Transverse colon (tissue), 4 donors: Measurements from ENCODE around the gene GNG12. TPM values are rescaled to one million over a fixed set of nuclear protein-coding genes. Genes with fewer than 3 reads are reported as not detected.

Experiments used
- DNase-seq: peaks from one replicate; pipeline ENCODE4 v3.0.0-alpha.2; 2019
- H3K27ac ChIP-seq, 4 donors: fragments of 200-600 bp; sonication (generic); 2 replicates each; pipeline ENCODE4 v1.5.1; 2016 to 2018; ENCODE audit warnings: inconsistent platforms in 4 of 4
- H3K27me3 ChIP-seq: fragments of 200-600 bp; sonication (generic); 2 replicates; pipeline ENCODE4 v1.5.1; 2017; ENCODE audit warnings: inconsistent platforms
- H3K36me3 ChIP-seq, 4 donors: fragments of 200-600 bp; sonication (generic); 2 replicates each; pipeline ENCODE4 v1.5.1; 2017 to 2019; ENCODE audit warnings: inconsistent platforms in 4 of 4
- H3K4me1 ChIP-seq, 4 donors: fragments of 200-600 bp; sonication (generic); 2 replicates each; pipeline ENCODE4 v1.5.1; 2017 to 2020; ENCODE audit warnings: inconsistent platforms in 4 of 4
- H3K4me3 ChIP-seq, 4 donors: fragments of 200-600 bp; sonication (generic); 1 replicate in 1 of 4; 2 replicates in 3 of 4; pipeline versions ENCODE4 v1.5.1 to v1.6.1; 2017 to 2019; ENCODE audit warnings: inconsistent platforms in 4 of 4
- H3K9me3 ChIP-seq, 2 donors: fragments of 200-600 bp; sonication (generic); 2 replicates each; pipeline ENCODE4 v1.5.1; 2017 to 2019; ENCODE audit warnings: inconsistent platforms in 2 of 2
- CTCF ChIP-seq, 5 experiments: fragments of 200-600 bp in 3 of 5; fragments of 450-650 bp in 2 of 5; sonication (generic) in 3 of 5; IDR thresholded peaks; 1 replicate in 2 of 5; 2 replicates in 3 of 5; pipeline ENCODE4 v1.5.1; 2016 to 2017; ENCODE audit warnings: antibody characterized with exemption in 5 of 5, inconsistent platforms in 3 of 5, mild to moderate bottlenecking in 2 of 5, moderate library complexity in 1 of 5
- EP300 ChIP-seq: sonication (generic); formaldehyde crosslinking; IDR thresholded peaks from one replicate; pipeline ENCODE4 v1.6.1; 2017; ENCODE audit warnings: antibody characterized with exemption, low read depth
- POLR2A ChIP-seq: fragments of 450-650 bp; IDR thresholded peaks from one replicate; pipeline ENCODE4 v1.6.1; 2016; ENCODE audit warnings: antibody characterized with exemption, mild to moderate bottlenecking, moderate library complexity
- POLR2AphosphoS5 ChIP-seq, 3 donors: sonication (generic); formaldehyde crosslinking; IDR thresholded peaks; one replicate each; pipeline ENCODE4 v1.6.1; 2016; ENCODE audit warnings: antibody characterized with exemption in 3 of 3
- WGBS, 2 donors: methylation state at CpG; one replicate each; pipeline ENCODE4 v1.1.5; 2018; ENCODE audit warnings: low coverage in 1 of 2; 5-methylcytosine and 5-hydroxymethylcytosine counted together
- in situ Hi-C, 4 donors: fragments of 200-750 bp; cut with MboI; loops; one replicate each; pipeline versions ENCODE4 v1.15.0 to v1.15.1; 2017; ENCODE audit warnings: low sequenced_read_pairs in 3 of 4, low pct_ligation_motif_present in 1 of 4, low pct_unique_long_range_greater_than_20kb in 1 of 4
- intact Hi-C: fragments of 100-400 bp; cut with DNase I; formaldehyde crosslinking; loops from one replicate; pipeline ENCODE4 v1.15.1; 2023; ENCODE audit warnings: low total_unique reads
- total RNA-seq, 4 donors: library from RNA; depleted of rRNA; stranded (reverse); fragments of >200 nt; gene quantifications; one replicate each; pipeline ENCODE4 v1.1.0, GENCODE V29; 2016

GNG12 gene
- total RNA-seq, 4 donors from 2014 or later, result 19.1 to 180 (median 112) TPM

GRCh38 chr1:67674260-67675011, 158.8 kb downstream of the GNG12 start:
- intact Hi-C loops, result no loop called here
- H3K9me3 ChIP-seq, result no peaks in the 10 kb centered on the region
- WGBS, 2 donors, result 27 to 57% methylated on average over 1 to 4 of the region's 4 CpGs
- no peak for TF ChIP-seq POLR2A
- no peak for TF ChIP-seq EP300
- no peak for TF ChIP-seq CTCF (IDR thresholded peaks at IDR 0.05)
- peak in 1 of 3 donors; percentile 15 for TF ChIP-seq POLR2AphosphoS5 (IDR thresholded peaks at IDR 0.05)
- peak overlapping the region in 1 of 4 donors; percentile 30 for H3K27ac ChIP-seq
- no peaks in the 10 kb centered on the region for H3K36me3 ChIP-seq
- H3K4me1 ChIP-seq, result peaks cover 0 to 13% (median 0%) of the 10 kb centered on the region in 4 donors
- peak; percentile 24 for DNase-seq
- H3K27me3 ChIP-seq, result no peaks in the 10 kb centered on the region
- in situ Hi-C loops, result no loop called here
- no peak overlapping the region for H3K4me3 ChIP-seq

GRCh38 chr1:67673468-67674201, 159.6 kb downstream of the GNG12 start:
- 60 to 87% methylated on average over 1 of the region's 1 CpG for WGBS, 2 donors
- TF ChIP-seq POLR2AphosphoS5 (IDR thresholded peaks at IDR 0.05) (no peak), POLR2A (no peak), CTCF (IDR thresholded peaks at IDR 0.05) (no peak), EP300 (no peak)
- H3K27ac ChIP-seq, result no peak overlapping the region
- DNase-seq, result no peak
- intact Hi-C loops, result no loop called here
- in situ Hi-C loops, result no loop called here
- no peak overlapping the region for H3K4me3 ChIP-seq
- H3K9me3 ChIP-seq, result no peaks in the 10 kb centered on the region
- H3K4me1 ChIP-seq, result peaks cover 0 to 20% (median 6%) of the 10 kb centered on the region in 4 donors
- no peaks in the 10 kb centered on the region for H3K36me3 ChIP-seq
- no peaks in the 10 kb centered on the region for H3K27me3 ChIP-seq

- Histone ChIP-seq H3K9me3 (no peaks in the 10 kb centered on the region), H3K4me3 (no peak overlapping the region), H3K27ac (no peak overlapping the region), H3K4me1 (peaks cover 0 to 26% (median 12%) of the 10 kb centered on the region in 4 donors), H3K27me3 (no peaks in the 10 kb centered on the region), H3K36me3 (no peaks in the 10 kb centered on the region)
- no peak for DNase-seq
- in situ Hi-C loops, result no loop called here
- TF ChIP-seq CTCF (IDR thresholded peaks at IDR 0.05) (no peak), EP300 (no peak), POLR2AphosphoS5 (IDR thresholded peaks at IDR 0.05) (no peak), POLR2A (no peak)
- intact Hi-C loops, result no loop called here
- WGBS, 2 donors, result 88 to 89% methylated on average over 1 of the region's 1 CpG
Observed at GRCh38 chr1:67672260-67672803, 160.9 kb downstream of the GNG12 start.

GRCh38 chr1:67668660-67669059, 164.6 kb downstream of the GNG12 start:
- no peaks in the 10 kb centered on the region for H3K36me3 ChIP-seq
- TF ChIP-seq POLR2AphosphoS5 (IDR thresholded peaks at IDR 0.05) (peak; percentile 26 to 67 (median 48)), POLR2A (no peak), EP300 (peak; percentile 89), CTCF (IDR thresholded peaks at IDR 0.05) (no peak)
- no peak overlapping the region for H3K4me3 ChIP-seq
- no peaks in the 10 kb centered on the region for H3K27me3 ChIP-seq
- 0 to 12% methylated on average over 1 of the region's 1 CpG for WGBS, 2 donors
- H3K27ac ChIP-seq, result peak overlapping the region; percentile 53 to 68 (median 58)
- in situ Hi-C loops (no loop called here), intact Hi-C loops (no loop called here)
- H3K9me3 ChIP-seq, result no peaks in the 10 kb centered on the region
- peaks cover 0 to 16% (median 12%) of the 10 kb centered on the region in 4 donors for H3K4me1 ChIP-seq
- peak; percentile 85 for DNase-seq
